Kidney epithelial cell (primary cell): ENCODE results near the gene COPZ1. TPM values are rescaled to one million over a fixed set of nuclear protein-coding genes. Genes with fewer than 3 reads are reported as not detected.

Source experiments
- DNase-seq: peaks from one replicate; pipeline ENCODE4 v3.0.0-alpha.2; 2010; ENCODE audit warnings: low read depth
- H3K27me3 ChIP-seq: 2 replicates; pipeline ENCODE4 v1.6.0; 2011; ENCODE audit warnings: low read length; ENCODE audit not compliant: control insufficient read depth, insufficient read depth
- H3K36me3 ChIP-seq: 2 replicates; pipeline ENCODE4 v1.5.1; 2011; ENCODE audit warnings: low read length; ENCODE audit not compliant: control insufficient read depth, insufficient read depth
- H3K4me3 ChIP-seq: 2 replicates; pipeline ENCODE4 v1.5.1; 2011; ENCODE audit warnings: low read depth, mild to moderate bottlenecking, control low read depth, low read length
- CTCF ChIP-seq: IDR thresholded peaks from 2 replicates; pipeline ENCODE4 v1.5.1; 2011; ENCODE audit warnings: mild to moderate bottlenecking, moderate library complexity, low read length, control low read depth, inconsistent platforms; ENCODE audit not compliant: insufficient read depth, poor library complexity, severe bottlenecking
- total RNA-seq: library from RNA; depleted of rRNA; stranded (reverse); fragments of >200 nt; gene quantifications from 2 replicates; pipeline ENCODE4 v1.2.3, GENCODE V29; 2015

The COPZ1 gene
- total RNA-seq, 1 donor from 2014 or later = 157 TPM

- DNase-seq = peak; percentile 56
- no peak for TF ChIP-seq CTCF
- Histone ChIP-seq H3K4me3 (no peak overlapping the region), H3K36me3 (no peaks in the 10 kb centered on the region), H3K27me3 (no peaks in the 10 kb centered on the region)
These were observed 58.2 kb downstream of the COPZ1 start for GRCh38 chr12:54383041-54383609.

GRCh38 chr12:54384591-54385041 is 59.7 kb downstream of the COPZ1 start, which contains the start of gene ZNF385A:
Gene ZNF385A, minus strand, starts transcription at chr12:54384733. Its CDS starts 219 bp downstream, at chr12:54384514.
- Histone ChIP-seq H3K4me3 (no peak within 1 kb of the TSS), H3K27me3 (no peaks in the 10 kb centered on the region), H3K36me3 (no peaks in the 10 kb centered on the region)
- TF ChIP-seq CTCF = no peak
- no peak for DNase-seq

GRCh38 chr12:54385251-54385914 is 60.5 kb downstream of the COPZ1 start:
- DNase-seq = no peak
- H3K36me3 ChIP-seq = no peaks in the 10 kb centered on the region
- no peak overlapping the region for H3K4me3 ChIP-seq
- no peaks in the 10 kb centered on the region for H3K27me3 ChIP-seq
- TF ChIP-seq CTCF = no peak

- Histone ChIP-seq H3K27me3 (no peaks in the 10 kb centered on the region), H3K36me3 (no peaks in the 10 kb centered on the region), H3K4me3 (no peak overlapping the region)
- no peak for DNase-seq
- TF ChIP-seq CTCF = no peak
These were observed 61.6 kb downstream of the COPZ1 start for GRCh38 chr12:54386403-54387113.

- Histone ChIP-seq H3K27me3 (no peaks in the 10 kb centered on the region), H3K4me3 (no peak overlapping the region), H3K36me3 (no peaks in the 10 kb centered on the region)
- no peak for DNase-seq
- no peak for TF ChIP-seq CTCF
These were observed 62.2 kb downstream of the COPZ1 start for GRCh38 chr12:54387114-54387467.
